Measurements from ENCODE around the gene MEF2C.

Gene MEF2C

DNA sequence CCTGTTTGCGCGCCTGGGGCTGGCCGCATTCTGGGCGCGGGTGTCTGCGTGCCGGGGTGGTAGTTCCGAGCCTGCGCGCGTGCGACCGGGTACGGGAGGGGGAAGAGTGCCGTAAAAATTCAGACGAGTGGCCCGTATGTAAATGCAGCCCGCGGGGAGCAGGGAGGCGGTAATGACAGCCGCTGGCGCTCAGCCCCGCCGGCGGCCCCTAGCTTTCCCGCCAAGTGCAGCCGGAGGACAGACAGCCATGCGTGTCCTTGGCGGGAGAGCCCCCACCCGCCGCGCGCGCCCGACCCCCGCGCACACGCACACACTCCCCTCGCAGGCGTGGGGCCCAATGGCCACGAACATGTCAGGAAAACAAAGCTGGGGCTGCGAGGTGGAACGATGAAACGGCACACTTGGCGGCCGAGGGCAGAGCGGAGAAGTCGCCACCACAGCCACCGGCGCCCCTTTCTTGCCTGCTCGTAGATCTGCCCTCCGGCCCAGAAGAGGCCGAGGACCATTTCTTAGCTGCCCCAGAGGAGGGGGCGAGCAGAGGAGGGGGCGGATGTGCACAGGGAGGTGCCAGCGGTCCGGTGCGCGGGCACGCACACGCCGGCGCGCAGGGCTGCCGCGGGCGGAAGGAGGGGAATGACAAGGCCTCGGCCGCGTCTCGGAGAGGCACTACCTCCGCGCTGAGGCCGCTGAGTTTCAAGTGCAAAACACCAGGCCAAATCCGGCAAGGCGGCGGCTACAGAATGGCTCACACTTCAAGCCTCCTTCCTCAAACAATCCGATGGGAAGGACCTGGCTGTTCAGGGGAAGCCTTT lies 208.4 kb downstream of the MEF2C start:
- DNase-seq, result peak; percentile 51
- ATAC-seq, result peak; percentile 55

DNA sequence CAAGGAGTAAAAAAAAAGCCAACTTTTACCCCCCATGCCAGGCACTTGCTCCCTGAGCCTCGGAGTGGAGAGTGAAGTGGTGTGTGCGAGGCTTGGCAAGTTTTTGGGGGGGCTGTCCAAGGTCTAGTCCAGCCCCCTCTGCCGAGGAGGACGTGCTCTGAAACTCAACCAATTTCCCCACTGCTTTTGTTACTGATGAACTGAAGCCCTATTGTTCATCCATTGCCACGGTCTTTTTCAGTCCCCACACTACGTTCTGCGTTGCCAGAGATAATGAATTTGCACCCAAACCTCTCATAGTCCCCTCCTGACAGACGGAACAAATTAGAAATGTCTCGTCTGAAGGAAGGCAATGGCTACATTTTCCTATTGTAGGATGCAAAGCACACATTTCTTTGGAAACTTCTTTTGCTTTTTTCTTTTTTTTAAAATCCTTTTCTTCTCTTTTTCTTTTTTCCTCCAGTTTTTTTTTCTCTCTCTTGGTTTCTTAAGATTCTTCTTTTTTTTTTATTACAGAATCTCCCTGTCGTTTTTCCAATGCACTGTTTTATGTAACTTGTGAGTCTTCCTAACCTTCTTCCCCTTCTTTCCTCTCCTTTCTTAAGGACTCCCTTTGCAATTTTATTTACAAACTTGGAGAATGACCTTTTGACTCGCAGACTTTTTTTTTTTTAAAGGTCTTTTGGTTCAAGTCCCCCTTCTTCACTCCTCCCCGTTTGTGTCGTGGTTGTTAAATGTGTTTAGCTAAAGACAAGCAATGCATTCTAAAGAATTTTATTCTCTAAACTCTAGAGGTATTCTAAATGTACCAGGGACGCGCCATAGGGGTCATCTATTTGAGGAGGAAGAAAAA lies 209.5 kb downstream of the MEF2C start:
- ATAC-seq, result no peak
- no peak for DNase-seq

DNA sequence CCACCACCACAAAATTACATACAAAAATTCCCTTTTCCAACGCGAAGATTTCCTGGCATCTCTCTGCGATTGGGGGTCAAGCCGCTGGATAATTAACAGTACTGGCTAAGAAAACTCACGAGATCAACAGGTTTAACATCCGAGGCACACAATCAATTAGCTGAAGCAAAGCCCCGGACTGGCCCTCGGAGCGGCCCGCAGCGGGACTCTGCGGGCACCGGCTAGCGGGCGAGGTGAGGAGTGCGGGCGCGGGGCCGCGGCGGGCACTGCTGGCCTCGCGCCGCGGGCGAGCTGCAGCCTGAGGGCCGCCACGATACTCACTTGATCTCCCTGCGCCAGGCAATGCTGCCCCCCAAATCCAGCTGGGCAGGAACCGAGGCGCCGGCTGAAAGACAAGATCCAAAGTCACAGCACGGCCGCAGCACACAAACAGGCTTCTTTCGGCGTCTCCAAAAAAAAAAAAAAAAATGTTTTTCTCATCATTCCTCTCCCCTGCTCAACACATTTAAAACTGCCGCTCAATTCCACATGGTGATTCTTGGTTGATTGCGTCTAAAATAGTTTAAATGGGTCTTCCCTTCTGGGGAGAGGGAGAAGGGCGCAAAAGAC lies 210.2 kb downstream of the MEF2C start:
- ATAC-seq, result no peak

DNA sequence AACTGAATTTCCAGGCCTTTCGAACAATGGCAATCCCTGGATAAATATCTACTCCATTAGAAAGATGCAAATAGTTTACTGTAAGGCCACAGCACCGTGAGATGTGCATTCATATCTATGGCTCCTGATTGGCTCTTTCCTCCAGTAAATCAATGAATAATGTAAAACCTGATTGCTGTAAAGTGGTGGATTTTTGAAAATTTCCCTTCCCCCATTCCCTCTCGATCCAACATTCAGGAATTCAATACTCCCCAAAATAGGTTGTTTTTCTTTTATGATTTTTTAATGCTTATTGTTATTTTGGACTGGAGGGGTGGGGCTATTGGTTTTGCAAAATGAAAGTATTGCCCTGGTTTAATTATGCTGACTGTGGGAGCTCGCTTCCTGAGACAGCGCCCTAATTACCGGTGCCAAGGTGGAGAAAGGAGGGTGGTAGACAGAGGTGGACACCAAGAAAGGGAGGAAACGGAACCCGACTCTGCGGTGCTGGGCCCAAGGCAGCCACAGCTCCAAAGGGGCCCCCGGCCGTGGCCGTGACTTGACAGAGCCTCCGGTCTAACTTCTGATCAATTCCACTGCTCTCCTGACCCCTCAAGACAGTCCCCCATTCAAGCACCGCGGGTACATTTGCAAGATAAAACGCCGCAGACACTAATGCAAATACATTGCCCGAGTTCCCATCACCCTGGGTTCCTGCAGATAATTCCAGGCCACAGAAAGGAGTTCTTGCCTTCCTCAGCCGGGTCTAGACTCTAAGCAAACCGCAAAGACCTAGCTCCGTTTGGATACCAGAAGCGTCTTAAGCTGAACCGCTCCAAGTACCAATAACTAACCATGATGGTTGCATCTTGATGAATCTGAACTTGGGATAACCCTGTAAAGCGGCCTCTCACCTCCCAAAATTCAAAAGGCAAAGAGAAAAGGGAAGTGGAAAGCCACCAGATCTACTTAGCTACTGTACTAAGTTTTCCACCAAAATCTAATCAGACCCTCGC lies 211.2 kb downstream of the MEF2C start:
- DNase-seq, result no peak
- ATAC-seq, result no peak

More for the DNA sequence above, 210.2 kb downstream of the MEF2C start:
- no peak for DNase-seq

DNA sequence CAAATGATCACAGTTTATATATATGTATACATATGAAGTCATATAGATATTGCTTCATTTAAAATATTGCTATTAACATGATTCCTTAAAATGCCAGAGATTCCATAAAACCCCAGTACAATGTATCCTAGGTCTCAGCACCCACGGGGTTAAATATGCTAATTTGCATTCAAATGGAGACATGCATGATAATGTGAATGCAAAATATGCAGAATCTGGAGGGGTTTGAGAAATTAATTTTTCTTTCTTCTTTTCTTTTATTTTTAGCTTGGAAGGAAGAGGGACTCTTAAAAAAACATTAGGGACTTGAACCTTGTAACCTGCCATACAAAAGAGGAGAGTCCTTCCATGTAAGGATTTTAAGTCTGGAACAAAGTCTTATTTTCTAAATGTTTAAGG lies 211.9 kb downstream of the MEF2C start:
- no peak for ATAC-seq
- no peak for DNase-seq

DNA sequence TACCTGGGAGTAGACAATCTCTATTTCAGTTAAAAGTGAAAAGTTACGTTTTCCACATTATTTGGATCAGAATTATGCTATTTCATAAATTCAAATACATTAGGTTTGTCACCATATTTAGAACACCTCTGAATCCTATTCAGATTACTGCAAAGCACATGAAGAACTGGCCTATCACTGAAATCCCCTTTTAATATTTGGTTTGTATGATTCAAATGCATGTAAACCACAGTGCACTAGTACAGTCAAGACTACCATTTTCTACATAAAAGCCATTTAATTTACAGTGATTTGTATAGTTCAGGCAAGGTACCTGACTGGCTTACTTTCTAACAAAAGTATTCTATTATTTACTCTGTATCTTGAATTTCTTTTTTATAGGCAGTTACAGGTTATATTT lies 212.5 kb downstream of the MEF2C start:
- ATAC-seq (no peak), DNase-seq (no peak)

DNA sequence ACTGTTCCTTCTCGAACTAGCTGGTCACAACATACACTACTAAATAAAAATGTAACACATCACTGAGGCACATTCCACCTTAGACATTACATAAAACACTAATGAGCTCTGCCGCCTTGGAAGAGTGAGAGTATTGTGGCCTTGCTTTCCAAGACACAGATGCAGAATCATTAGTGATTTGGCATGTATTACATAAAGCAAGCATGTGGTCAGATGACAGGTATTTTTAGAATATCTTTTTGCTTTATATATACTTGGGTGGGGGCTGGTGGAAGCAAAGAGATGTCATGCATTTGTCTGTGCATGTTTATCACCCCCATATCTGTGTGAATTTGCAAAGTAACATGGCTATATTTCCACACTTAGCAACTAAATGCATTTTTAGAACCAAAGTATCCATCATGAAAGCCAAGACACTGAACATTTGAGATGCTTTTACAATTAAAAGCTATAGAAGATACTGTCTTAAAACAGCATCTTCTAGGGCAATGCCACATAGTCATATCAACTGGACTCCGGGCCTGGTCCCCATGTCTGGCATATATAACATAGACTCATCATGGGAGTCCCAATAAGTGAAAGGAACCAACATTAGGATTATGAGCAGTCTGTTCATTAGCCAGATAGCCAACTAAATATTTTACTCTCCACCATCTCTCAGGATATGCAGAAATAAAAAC lies 213.5 kb downstream of the MEF2C start:
- no peak for DNase-seq
- no peak for ATAC-seq

DNA sequence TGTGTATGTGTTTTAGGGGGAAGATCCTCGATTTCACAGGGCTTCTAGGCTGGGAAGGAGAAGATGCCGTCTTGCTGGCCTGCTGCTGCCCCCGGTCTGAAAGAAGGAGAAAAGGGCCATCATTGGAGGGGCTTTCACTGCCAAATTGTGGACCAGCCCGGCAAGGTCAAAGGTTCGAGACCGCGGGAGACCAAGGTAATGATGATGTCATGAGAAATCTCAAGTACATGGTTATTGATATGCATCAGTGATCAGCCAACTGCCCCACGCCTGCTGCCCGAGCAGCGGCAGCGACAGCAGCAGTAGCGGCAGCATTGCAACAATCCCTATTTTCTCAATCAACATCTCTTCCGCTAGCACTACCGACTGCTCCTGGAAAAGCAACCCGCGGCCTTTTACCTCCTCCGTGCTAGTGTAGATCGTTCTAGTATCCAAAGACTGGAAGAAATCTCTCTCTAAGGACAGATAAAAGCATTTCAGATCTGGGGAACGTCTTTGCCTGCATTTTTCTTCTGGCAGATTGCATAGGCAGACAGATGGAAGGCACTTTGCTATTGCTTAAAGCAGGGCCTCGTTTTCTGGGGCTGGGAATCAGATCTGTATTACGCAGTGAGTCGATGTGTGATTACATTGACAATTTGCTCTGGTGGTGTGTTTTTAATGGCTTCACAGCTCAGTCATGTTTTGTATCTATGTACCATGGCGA lies 215.3 kb downstream of the MEF2C start:
- no peak for ATAC-seq

More for the DNA sequence above, 215.3 kb downstream of the MEF2C start:
- no peak for DNase-seq
